Jurkat, Clone E6-1 (cell line): ENCODE data around the gene INPP5B.
A peak's percentile ranks its signal among the peaks of the same experiment; 100 is the strongest.
"Not testable (repeated sequence)": the region's sequence is repeated elsewhere in the genome, so short reads cannot be mapped to it uniquely, and the experiment has no call there.

Source experiments
- DNase-seq: peaks from one replicate; pipeline ENCODE4 v3.0.0-alpha.2; 2011; ENCODE audit warnings: low read depth, low spot score
- H3K4me3 ChIP-seq: 2 replicates; pipeline ENCODE4 v1.5.1; 2011; ENCODE audit warnings: mild to moderate bottlenecking, low read length, control low read depth, moderate library complexity

The INPP5B gene

DNA sequence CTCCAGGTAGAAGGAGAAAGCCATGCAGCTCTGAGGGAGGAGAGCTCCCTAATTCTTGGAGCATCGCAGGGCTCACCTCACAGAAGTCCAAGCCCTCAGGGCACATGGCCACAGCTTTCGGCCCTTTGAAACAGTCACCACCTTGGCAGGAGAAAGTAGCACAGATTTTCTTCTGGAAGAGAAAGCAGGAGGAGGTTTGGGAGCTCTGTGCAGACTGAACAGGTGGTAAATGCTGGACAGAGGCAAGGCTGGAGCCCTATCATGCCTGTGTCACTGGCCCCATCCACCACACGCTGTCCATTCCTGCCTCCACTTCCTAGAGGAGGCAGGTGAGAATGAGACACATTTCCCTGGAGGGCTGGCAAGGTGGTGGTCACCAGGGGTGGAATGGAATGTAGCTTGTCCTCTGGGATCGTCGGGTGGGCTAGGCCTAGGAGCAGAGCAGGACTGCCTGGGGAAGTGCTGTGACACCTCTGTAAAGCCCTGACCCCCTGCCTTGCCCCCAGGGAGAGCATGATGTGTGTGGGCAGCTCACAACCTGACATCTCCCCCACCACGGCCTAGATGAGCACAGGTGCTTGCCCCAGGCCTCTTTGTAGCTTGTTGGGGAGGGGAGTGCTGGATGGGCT is 2.8 kb upstream of the INPP5B start:
- DNase-seq = no peak
- H3K4me3 ChIP-seq = no peak overlapping the region

DNA sequence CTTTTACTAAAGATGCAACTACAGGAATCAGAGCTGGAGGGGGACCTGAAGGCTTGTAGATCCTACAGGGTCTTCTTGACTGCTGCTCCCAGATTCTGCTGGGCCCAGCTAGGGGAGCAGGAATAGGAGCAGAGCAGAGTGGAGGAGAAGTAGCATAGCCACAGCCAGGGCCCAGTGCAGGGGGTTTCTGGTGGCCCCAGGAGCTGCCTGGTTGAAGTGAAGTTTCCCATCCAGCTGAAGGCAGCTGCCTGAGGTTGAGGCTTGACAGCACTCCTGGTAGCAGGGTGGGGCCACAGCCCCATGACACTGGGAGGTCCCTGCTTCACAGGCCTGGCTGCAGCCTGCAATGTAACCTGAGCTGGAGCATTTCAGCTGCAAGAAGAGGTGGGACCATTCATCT is 2.0 kb upstream of the INPP5B start:
- DNase-seq = no peak
- H3K4me3 ChIP-seq = no peak overlapping the region

DNA sequence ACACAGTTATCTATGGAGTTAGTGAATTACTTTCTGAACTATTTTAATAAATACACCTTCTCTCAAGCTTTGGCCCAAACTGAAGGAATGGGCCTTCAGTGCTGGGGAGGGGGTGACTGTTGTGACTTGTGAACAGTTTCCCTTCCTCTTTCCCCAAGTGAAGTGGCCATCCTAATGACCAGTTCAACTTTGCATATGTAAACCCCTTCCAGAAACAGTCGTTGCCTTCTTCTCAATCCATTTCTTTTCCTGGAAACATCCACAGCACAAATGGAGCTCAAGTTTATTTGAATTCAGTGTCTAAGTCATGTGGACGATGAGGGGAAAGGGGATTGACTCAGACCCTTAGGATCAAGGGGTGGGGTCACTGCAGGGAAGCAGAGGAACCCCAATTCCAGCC is 1.3 kb upstream of the INPP5B start:
- no peak overlapping the region for H3K4me3 ChIP-seq
- DNase-seq = no peak

DNA sequence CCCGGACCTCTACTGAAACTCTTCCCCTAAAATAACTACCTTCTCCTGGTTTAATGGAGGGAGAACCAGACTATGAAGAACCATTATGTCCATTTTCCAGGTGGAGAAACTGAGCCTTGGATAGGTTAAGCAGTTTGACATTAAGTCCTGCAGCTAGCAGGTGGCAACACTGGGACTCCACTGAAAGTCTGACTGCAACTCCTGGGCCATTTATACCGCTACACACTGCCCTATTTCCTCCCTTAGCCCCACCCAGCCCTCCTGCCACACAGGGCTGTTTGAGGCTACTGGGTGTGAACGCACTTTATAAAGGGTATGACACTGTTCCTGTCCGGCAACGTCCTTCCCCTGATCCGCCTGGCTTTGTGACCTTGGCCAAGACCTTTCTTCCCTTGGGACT is 511 bp upstream of the INPP5B start:
- H3K4me3 ChIP-seq = no peak overlapping the region

DNA sequence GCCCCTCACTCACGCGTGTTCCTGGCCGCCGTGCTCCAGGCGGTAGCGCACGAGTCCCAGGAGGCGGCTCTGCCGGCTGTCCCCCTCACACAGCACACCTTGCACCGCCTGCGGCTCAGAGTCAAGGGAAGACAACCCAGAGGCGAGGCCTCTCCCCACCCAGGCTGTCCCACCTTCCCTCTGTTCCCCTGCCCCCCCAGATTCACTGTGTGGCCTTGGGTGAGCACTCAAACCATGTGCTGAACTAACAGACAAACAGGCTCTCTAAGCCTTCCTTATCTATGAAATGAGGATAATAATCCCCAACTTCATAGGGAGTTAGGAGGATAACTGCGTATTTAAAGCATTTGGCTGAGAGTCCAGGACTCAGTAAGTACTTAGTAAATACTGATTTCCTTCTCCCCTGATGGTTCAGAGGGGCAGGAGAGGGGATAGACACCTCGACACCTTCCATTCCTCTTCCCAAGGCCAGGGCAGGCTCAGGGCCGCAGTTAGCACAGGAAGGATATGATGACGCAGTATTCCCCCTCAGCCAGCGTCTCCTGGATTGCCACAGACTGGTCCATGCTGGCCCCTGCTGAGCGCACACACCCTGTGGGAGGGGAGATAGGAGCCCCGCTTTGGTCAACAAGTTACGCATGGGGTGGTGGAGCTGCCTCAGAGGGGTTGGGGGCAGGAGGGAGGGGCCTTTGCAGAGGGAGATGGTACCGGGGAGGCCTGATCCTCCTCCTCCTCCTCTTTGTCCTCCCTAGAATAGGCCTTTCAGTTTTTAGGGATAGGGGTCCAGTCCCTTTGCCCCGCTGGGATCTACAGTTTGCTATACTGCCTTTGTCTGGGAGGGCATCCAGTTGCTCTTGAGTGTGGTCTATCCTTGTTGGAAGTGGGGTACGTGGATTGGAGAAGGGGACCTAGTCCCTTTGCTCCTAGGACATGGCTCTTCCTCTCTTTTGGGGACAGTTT is 830 bp downstream of the INPP5B start:
- H3K4me3 ChIP-seq = no peak overlapping the region
- DNase-seq = no peak

More for the DNA sequence above, 511 bp upstream of the INPP5B start:
- no peak for DNase-seq

DNA sequence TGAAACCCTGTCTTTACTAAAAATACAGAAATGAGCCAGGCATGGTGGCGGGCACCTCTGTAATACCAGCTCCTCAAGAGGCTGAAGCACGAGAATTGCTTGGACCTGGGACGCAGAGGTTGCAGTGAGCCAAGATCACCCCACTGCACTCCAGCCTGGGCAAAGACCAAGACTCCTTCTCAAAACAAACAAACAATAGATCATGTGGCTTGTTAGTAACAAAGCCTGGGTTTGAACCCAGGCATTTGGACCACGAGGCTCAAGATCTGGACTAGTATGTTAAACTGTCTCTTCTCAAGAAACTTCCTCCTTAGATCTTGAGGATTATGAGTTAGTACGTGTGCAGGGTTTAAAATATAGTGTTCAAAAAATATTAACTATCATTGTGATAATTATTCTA is 1.6 kb downstream of the INPP5B start:
- DNase-seq = no peak
- H3K4me3 ChIP-seq = no peak overlapping the region

DNA sequence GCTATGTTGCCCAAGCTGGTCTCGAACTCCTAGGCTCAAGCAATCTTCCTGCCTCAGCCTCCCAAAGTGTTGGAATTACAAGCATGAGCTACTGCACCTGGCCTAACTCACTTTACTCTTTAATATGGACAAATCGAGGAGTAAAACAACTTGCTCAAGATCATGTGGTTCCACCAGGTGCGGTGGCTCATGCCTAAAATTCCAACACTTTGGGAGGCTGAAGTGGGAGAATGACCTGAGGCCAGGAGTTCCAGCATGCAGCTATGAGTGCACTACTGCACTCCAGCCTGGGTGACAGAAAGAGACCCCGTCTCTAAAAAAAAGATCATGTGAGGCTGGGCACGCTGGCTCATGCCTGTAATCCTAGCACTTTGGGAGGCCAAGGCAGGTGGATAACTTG is 2.0 kb downstream of the INPP5B start:
- no peak overlapping the region for H3K4me3 ChIP-seq
- DNase-seq = no peak

DNA sequence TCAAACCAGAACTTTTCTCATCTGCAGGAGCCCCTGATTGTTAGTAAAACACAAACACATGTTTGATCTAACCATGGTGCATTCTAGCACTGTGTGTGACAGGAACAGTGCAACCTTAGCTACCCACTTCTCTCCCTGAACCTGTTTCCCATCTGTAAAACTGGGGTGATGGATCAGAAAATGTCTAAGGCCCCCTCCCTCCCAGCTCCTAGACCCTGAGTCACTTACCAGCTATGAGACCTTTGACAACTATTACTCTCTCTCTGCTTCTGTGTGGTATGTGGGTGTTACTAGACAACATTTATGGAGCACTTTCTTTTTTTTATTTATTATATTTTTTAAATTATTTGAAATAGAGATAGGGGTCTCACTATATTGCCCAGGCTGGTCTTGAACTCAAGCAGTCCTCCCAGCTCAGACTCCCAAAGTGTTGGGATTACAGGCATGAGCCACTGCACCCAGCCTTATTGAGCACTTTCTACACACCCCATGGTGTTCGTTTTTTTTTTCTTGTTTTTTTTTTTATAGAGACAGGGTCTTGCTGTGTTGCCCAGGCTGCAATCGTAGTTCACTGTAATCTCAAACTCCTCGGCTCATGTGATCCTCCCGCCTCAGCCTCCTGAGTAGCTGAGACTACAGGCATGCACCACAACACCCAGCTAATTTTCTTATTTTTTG is 2.6 kb downstream of the INPP5B start:
- no peak overlapping the region for H3K4me3 ChIP-seq
- DNase-seq = no peak

DNA sequence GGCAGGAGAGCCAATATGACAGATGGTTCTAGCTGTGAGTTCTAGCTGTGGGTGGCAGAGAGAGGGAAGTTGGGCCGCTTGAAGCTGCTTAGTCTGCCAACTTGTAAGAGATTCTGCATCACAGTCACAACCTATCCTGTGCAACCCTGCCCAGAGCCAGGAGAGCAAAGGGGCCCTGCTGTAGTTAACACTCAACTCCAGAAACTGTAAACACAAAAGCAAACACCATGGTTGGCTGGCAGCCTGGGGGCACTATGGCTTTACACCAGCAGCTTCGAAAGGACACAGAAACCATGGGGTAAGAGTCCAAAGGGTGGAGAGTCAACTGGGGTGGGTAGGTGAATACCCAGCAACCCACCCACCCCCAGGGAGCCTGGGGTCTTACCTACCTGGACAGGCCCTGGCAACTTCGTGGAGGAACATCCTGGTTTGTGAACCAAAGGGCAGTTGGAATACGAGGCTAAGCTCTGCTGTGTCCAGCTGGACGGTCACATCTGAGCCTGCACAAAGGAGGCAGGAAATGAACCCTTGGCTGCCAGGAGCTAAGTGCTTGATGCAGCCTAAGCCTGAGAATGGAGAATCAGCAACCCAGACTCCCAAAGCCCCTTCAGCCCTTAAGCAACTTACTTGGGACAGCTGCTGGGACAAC is 6.4 kb downstream of the INPP5B start:
- no peak for DNase-seq
- H3K4me3 ChIP-seq = no peak overlapping the region

DNA sequence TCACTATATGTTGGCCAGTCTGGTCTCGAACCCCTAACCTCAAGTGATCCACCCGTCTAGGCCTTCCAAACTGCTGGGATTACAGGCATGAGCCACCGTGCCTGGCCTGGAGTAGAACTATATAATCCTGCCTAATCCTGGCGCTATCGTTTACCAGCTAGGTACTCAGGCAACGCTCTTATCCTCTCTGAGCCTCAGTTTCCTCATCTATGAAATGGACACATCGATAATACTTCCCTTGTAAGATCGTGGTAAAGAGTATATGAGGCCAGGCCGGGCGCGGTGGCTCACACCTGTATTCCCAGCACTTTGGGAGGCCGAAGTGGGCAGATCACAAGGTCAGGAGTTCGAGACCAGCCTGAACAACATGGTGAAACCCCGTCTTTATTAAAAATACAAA is 10.1 kb downstream of the INPP5B start:
- not testable (repeated sequence) for H3K4me3 ChIP-seq

DNA sequence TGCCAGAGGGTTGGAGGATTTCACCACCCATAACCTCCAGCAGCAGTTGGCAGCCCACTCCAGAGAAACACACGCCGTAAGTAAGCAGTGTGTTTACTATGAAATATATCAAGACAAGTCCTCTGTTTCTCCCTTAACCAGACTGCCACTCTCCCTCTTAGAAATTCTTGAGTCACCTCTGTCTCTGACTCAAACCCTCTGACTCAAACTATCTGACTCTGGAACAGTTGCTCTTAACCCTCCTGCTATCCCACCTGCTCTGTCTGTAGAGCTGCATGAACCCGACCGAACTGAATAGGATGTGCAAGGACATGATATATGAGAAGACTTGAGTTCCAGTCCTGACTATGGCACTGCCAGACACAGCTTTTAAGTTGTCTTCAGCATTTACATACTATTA is 14.1 kb downstream of the INPP5B start:
- no peak overlapping the region for H3K4me3 ChIP-seq
- DNase-seq = no peak

More for the DNA sequence above, 10.1 kb downstream of the INPP5B start:
- DNase-seq = not testable (repeated sequence)

DNA sequence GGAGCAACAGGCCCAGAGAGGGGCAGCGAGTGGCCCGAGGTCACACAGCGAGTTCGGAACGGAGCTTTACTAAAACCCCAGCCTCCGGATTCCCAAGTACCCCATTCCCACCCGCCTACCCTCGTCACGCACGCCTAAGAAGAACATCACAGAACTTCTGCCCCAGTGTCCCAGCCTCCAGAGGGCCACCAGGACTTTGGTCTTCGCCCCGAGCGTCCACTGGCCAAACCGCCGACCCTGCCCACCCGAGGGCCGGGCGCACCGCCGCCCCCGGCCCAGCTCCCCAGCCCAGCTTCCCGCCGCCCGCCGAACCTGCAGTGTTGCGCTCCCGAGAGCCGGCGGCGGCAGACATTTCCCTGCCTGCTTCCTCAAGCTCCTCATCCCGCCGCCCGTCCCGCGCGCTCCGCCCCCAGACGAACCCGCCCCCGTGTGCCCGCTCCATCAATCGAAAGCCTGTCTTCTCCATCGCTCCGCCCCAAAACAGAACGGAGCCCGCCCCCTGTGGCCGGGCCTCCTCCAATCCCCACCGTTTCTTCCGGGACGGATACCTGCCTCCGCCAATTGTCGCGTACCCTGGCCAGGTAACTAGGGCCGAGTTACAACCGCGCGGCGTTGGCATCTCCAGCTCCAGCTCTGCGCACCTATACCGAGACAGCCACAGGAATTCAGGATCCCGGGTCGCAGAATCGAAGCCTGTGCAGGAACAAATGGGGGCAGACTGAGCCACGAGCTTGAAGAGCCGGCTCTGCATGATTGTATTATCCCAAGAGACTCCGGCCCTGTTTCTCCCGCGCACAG is 15.3 kb downstream of the INPP5B start:
- DNase-seq = peak; percentile 94
- peak overlapping the region; percentile 91 for H3K4me3 ChIP-seq

DNA sequence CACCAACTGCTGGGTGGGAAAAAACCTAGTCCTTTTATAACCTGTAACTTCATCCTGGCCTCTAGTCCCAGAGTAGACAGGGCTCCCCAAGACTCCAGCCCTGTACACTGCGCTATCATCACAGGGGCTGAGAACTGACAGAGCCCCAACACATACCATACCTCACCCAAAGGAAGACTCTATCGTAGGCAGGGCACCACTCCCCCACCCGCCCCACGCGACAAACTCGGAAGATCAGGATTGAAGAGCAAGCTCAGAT is 15.8 kb downstream of the INPP5B start:
- peak overlapping the region; percentile 91 for H3K4me3 ChIP-seq
- no peak for DNase-seq

DNA sequence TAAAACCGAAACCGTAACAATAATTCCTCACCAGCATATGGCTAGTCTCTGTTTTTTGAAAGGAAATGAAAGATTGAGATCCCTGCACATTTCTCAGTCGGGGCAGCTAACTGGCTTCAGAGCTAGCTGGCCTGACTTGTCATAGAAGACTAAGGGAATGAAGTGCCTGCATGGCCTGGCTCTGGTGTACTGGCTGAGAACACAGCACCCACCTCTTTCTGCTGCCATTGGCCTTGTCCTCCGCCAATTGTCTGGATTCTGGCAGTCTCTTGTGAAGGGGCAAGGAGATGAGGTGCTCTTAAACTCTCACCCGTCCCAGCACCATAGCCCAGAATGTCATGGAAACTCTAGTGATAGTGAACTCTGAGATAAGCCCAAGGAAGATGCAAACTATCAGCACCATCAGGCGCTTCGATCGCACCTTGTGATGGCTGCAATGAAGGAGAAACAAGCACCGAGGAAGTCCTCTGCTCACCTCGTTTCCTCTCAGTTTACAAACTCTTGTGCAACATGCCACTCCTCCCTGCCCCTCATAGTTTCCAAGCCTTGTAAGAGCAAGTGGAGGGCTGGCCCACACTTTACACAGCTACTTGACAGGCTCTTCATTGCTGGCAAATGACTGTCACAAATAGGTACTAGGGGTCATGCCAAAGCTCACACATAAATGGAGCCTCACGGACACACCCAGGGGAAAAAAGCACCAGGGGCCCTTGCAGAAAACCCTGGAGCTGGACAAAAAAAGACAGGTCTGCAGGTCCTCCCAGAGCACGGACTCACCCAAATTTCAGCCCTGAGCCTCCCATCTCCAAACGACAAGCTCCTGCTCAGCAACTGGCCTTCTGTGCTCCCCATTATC is 16.4 kb downstream of the INPP5B start:
- DNase-seq = peak; percentile 51
- H3K4me3 ChIP-seq = peak overlapping the region; percentile 91

DNA sequence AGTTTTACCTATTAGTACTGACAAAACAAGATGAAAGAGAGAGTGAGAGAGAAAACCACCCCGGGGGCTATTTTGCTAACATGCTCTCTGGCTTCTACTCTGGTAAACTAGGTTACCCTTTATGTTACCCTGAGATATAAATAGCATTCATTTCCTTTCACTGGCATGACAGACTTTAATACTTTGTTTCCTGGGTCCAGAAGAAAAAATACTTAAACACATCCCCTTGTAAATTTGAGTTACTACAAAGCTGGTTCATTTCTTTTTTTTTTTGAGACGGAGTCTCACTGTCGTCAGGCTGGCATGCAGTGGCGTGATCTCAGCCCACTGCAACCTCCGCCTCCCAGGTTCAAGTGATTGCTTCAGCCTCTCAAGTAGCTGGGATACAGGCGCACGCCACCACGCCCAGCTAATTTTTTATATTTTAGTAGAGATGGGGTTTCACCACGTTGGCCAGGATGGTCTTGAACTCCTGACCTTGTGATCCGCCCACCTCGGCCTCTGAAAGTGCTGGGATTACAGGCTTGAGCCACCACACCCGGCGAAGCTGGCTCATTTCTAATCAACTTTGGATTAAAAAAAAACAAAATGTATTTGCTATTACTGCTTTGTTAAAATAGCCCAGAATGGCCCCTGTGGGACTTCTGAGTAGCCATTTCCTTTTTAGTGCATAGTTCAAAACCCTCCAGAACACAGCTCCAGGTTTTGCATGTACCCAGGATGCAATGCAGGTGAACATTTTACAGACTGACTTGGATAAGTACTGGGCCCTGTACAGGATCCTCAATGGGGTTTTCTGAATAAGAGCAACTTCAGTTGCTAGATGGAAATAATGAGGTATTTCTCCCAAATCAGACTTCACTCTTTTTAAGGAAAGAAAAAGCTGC is 20.6 kb downstream of the INPP5B start:
- DNase-seq = peak; percentile 62
- H3K4me3 ChIP-seq = peak overlapping the region; percentile 10; the same call in 1 of the 2 replicates

DNA sequence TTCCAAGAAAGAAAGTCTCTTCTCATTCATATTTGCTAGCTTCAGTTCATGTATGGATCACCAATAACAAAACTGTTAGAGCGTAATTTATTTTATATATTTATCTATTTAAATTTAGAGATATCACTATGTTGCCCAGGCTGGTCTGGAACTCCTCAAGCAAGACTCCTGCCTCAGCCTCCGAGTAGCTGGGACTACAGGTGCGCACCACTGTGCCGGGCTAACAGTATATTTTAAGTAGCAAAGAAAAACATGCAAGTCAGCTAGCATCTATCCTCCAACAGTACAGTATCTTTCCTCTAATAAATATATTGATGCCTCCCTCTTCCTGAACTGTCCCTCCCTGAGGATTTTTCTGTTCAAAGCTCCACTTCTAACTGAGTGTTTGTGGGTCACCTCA is 21.5 kb downstream of the INPP5B start:
- no peak overlapping the region for H3K4me3 ChIP-seq
- no peak for DNase-seq

DNA sequence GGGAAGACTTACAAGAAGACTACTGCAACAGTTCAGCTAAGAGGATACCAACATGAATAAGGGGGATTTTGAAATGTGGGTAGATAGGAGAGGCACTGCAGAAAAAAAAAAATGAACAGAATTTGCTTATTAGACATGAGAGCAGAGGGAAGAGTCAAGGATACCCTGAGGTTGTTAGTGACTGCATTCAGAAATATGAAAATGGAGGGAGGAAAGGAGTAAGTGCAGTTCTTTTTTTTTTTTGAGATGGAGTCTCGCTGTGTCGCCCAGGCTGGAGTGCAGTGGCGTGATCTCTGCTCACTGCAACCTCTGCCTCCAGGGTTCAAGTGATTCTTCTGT is 23.3 kb downstream of the INPP5B start:
- no peak overlapping the region for H3K4me3 ChIP-seq

More for the DNA sequence above, 23.3 kb downstream of the INPP5B start:
- DNase-seq = no peak
